Activated CD4-positive, alpha-beta T cell treated with anti-CD3 and anti-CD28 coated beads, Interleukin-2, Interleukin-6, amounts not matched to agents 100 ng/mL and 50 ng/mL, durations not matched to agents 16 hours and 8 hours (primary cell): ENCODE results near the gene ASPM.
"Not testable (repeated sequence)": the region's sequence is repeated elsewhere in the genome, so short reads cannot be mapped to it uniquely, and the experiment has no call there.

Experiments
- DNase-seq: peaks from one replicate; pipeline ENCODE4 v3.0.0-alpha.2; 2020

The ASPM gene

GRCh38 chr1:197141575-197141974 is 4.9 kb downstream of the ASPM start:
- DNase-seq: no peak

- DNase-seq: no peak
Observed at GRCh38 chr1:197140121-197140520, 6.3 kb downstream of the ASPM start.

- DNase-seq: no peak
Observed at GRCh38 chr1:197139169-197139568, 7.3 kb downstream of the ASPM start.

- peak; percentile 8 for DNase-seq
Observed at GRCh38 chr1:197137322-197137721, 9.1 kb downstream of the ASPM start.

- DNase-seq: no peak
Observed at GRCh38 chr1:197130677-197131304, 15.7 kb downstream of the ASPM start.

- no peak for DNase-seq
Observed at GRCh38 chr1:197129698-197130097, 16.8 kb downstream of the ASPM start.

- DNase-seq: no peak
Observed at GRCh38 chr1:197127246-197127912, 19.1 kb downstream of the ASPM start.

GRCh38 chr1:197126691-197127090 is 19.8 kb downstream of the ASPM start:
- no peak for DNase-seq

GRCh38 chr1:197124376-197124775 is 22.1 kb downstream of the ASPM start:
- no peak for DNase-seq

- DNase-seq: no peak
Observed at GRCh38 chr1:197116156-197116555, 30.3 kb downstream of the ASPM start.

- no peak for DNase-seq
Observed at GRCh38 chr1:197106869-197107268, 39.6 kb downstream of the ASPM start.

GRCh38 chr1:197103300-197103699 is 43.2 kb downstream of the ASPM start:
- DNase-seq: no peak

- DNase-seq: no peak
Observed at GRCh38 chr1:197101978-197102377, 44.5 kb downstream of the ASPM start.

- no peak for DNase-seq
Observed at GRCh38 chr1:197100677-197101076, 45.8 kb downstream of the ASPM start.

- DNase-seq: no peak
Observed at GRCh38 chr1:197099444-197099843, 47.0 kb downstream of the ASPM start.

- DNase-seq: not testable (repeated sequence)
Observed at GRCh38 chr1:197096971-197097370, 49.5 kb downstream of the ASPM start.

GRCh38 chr1:197096137-197096536 is 50.3 kb downstream of the ASPM start:
- no peak for DNase-seq

GRCh38 chr1:197093226-197093885 is 53.1 kb downstream of the ASPM start:
- DNase-seq: peak; percentile 24

GRCh38 chr1:197092491-197093023 is 53.9 kb downstream of the ASPM start:
- no peak for DNase-seq

- no peak for DNase-seq
Observed at GRCh38 chr1:197083474-197083873, 63.0 kb downstream of the ASPM start.

- no peak for DNase-seq
Observed at GRCh38 chr1:197081117-197081753, 65.2 kb downstream of the ASPM start.

GRCh38 chr1:197080323-197080722 is 66.1 kb downstream of the ASPM start:
- no peak for DNase-seq

GRCh38 chr1:197076585-197076984 is 69.9 kb downstream of the ASPM start:
- DNase-seq: no peak

- no peak for DNase-seq
Observed at GRCh38 chr1:197073978-197074377, 72.5 kb downstream of the ASPM start.
